MM.1S (cell line): ENCODE results near the gene NDUFS2.
"Not testable (repeated sequence)": the region's sequence is repeated elsewhere in the genome, so short reads cannot be mapped to it uniquely, and the experiment has no call there.

ENCODE experiments used
- DNase-seq: peaks from one replicate; pipeline ENCODE4 v3.0.0-alpha.2; 2015
- H2AFZ ChIP-seq: fragments of 300-600 bp; sonication (generic); 2 replicates; pipeline ENCODE4 v1.6.0; 2016; ENCODE audit warnings: antibody characterized with exemption, low read length
- H3F3A ChIP-seq: fragments of 300-600 bp; sonication (generic); 2 replicates; pipeline ENCODE4 v1.6.1; 2016; ENCODE audit warnings: mild to moderate bottlenecking, antibody characterized with exemption, low read length, moderate library complexity, mixed read lengths; ENCODE audit not compliant: insufficient read depth
- H3K27ac ChIP-seq: fragments of 300-600 bp; sonication (generic); 2 replicates; pipeline ENCODE4 v1.5.1; 2016; ENCODE audit warnings: mild to moderate bottlenecking, low read length
- H3K27me3 ChIP-seq: fragments of 300-600 bp; sonication (generic); replicated peaks from 2 replicates; pipeline ENCODE4 v1.6.0; 2016; ENCODE audit warnings: low read length; ENCODE audit not compliant: insufficient read depth
- H3K36me3 ChIP-seq: fragments of 300-600 bp; sonication (generic); replicated peaks from 2 replicates; pipeline ENCODE4 v1.6.1; 2016; ENCODE audit warnings: mild to moderate bottlenecking, low read length, mixed read lengths; ENCODE audit not compliant: insufficient read depth
- H3K4me1 ChIP-seq: fragments of 300-600 bp; sonication (generic); 2 replicates; pipeline ENCODE4 v1.6.1; 2016; ENCODE audit warnings: low read length, mixed read lengths
- H3K4me2 ChIP-seq: fragments of 300-600 bp; sonication (generic); 2 replicates; pipeline ENCODE4 v1.6.0; 2016; ENCODE audit warnings: low read depth, low read length
- H3K4me3 ChIP-seq: fragments of 300-600 bp; sonication (generic); 2 replicates; pipeline ENCODE4 v1.5.1; 2016; ENCODE audit warnings: low read length, mixed read lengths
- H3K79me2 ChIP-seq: fragments of 300-600 bp; sonication (generic); 2 replicates; pipeline ENCODE4 v1.6.1; 2016; ENCODE audit warnings: mixed run types, low read length, mixed read lengths
- H3K9ac ChIP-seq: fragments of 300-600 bp; sonication (generic); 2 replicates; pipeline ENCODE4 v1.6.1; 2016; ENCODE audit warnings: low read length, mixed read lengths
- H3K9me2 ChIP-seq: fragments of 300-600 bp; sonication (generic); replicated peaks from 2 replicates; pipeline ENCODE4 v1.6.1; 2016; ENCODE audit warnings: mild to moderate bottlenecking, low read length, mixed read lengths; ENCODE audit not compliant: insufficient read depth
- H3K9me3 ChIP-seq: fragments of 300-600 bp; sonication (generic); replicated peaks from 2 replicates; pipeline ENCODE4 v1.6.1; 2016; ENCODE audit warnings: mild to moderate bottlenecking, low read length, mixed read lengths; ENCODE audit not compliant: insufficient read depth
- H4K20me1 ChIP-seq: fragments of 300-600 bp; sonication (generic); 2 replicates; pipeline ENCODE4 v1.6.1; 2016; ENCODE audit warnings: mild to moderate bottlenecking, low read length, moderate library complexity, mixed read lengths; ENCODE audit not compliant: insufficient read depth
- CTCF ChIP-seq: fragments of 300-600 bp; sonication (generic); IDR thresholded peaks from 2 replicates; pipeline ENCODE4 v1.5.1; 2016; ENCODE audit warnings: antibody characterized with exemption, low read length, mixed read lengths
- EZH2 ChIP-seq: fragments of 300-600 bp; sonication (generic); optimal IDR thresholded peaks from 2 replicates; pipeline ENCODE3; 2017; ENCODE audit warnings: low read depth, mild to moderate bottlenecking, antibody characterized with exemption, low read length, mixed read lengths
- EZH2phosphoT487 ChIP-seq: fragments of 300-600 bp; sonication (generic); IDR thresholded peaks from 2 replicates; pipeline ENCODE4 v1.6.1; 2018; ENCODE audit warnings: antibody characterized with exemption, low read length

Gene NDUFS2

GRCh38 chr1:161220002-161220401 is 17.8 kb downstream of the NDUFS2 start:
- no peaks in the 10 kb centered on the region for H4K20me1 ChIP-seq
- H3K9ac ChIP-seq, result no peak overlapping the region
- H3K36me3 ChIP-seq, result no peaks in the 10 kb centered on the region
- peaks cover 30% of the 10 kb centered on the region for H3K4me1 ChIP-seq
- DNase-seq, result no peak
- H3K4me2 ChIP-seq, result no peak overlapping the region
- no peaks in the 10 kb centered on the region for H3K9me2 ChIP-seq
- no peak for TF ChIP-seq EZH2phosphoT487
- TF ChIP-seq CTCF, result no peak
- no peak for TF ChIP-seq EZH2
- H3F3A ChIP-seq, result peaks cover 29% of the 10 kb centered on the region
- H3K27me3 ChIP-seq, result no peaks in the 10 kb centered on the region
- no peaks in the 10 kb centered on the region for H3K9me3 ChIP-seq
- no peak overlapping the region for H2AFZ ChIP-seq
- no peaks in the 10 kb centered on the region for H3K79me2 ChIP-seq
- no peak overlapping the region for H3K4me3 ChIP-seq
- no peak overlapping the region for H3K27ac ChIP-seq

GRCh38 chr1:161222175-161223019 is 20.2 kb downstream of the NDUFS2 start:
- H3K27me3 ChIP-seq, result no peaks in the 10 kb centered on the region
- H3K9me3 ChIP-seq, result no peaks in the 10 kb centered on the region
- peaks cover 24% of the 10 kb centered on the region for H3K4me1 ChIP-seq
- H2AFZ ChIP-seq, result no peak overlapping the region
- peaks cover 22% of the 10 kb centered on the region for H3F3A ChIP-seq
- H3K36me3 ChIP-seq, result no peaks in the 10 kb centered on the region
- H3K4me2 ChIP-seq, result no peak overlapping the region
- H3K9me2 ChIP-seq, result no peaks in the 10 kb centered on the region
- no peak for DNase-seq
- no peak for TF ChIP-seq EZH2phosphoT487
- TF ChIP-seq EZH2, result no peak
- TF ChIP-seq CTCF, result no peak
- no peaks in the 10 kb centered on the region for H4K20me1 ChIP-seq
- H3K4me3 ChIP-seq, result no peak overlapping the region
- no peak overlapping the region for H3K9ac ChIP-seq
- H3K27ac ChIP-seq, result no peak overlapping the region
- peaks cover 14% of the 10 kb centered on the region for H3K79me2 ChIP-seq

- H3K27ac ChIP-seq, result no peak overlapping the region
- H3K9me3 ChIP-seq, result no peaks in the 10 kb centered on the region
- no peak for TF ChIP-seq EZH2phosphoT487
- no peak for TF ChIP-seq EZH2
- TF ChIP-seq CTCF, result no peak
- no peak for DNase-seq
- peaks cover 27% of the 10 kb centered on the region for H3K79me2 ChIP-seq
- no peak overlapping the region for H3K9ac ChIP-seq
- H3K4me1 ChIP-seq, result peaks cover 19% of the 10 kb centered on the region
- H4K20me1 ChIP-seq, result no peaks in the 10 kb centered on the region
- H3K9me2 ChIP-seq, result no peaks in the 10 kb centered on the region
- H2AFZ ChIP-seq, result no peak overlapping the region
- H3K27me3 ChIP-seq, result no peaks in the 10 kb centered on the region
- no peak overlapping the region for H3K4me3 ChIP-seq
- 0 out of 2 replicates have a peak, but pooled peaks cover 5% of the 10 kb centered on the region for H3K36me3 ChIP-seq
- H3K4me2 ChIP-seq, result no peak overlapping the region
- peaks cover 16% of the 10 kb centered on the region for H3F3A ChIP-seq
Observed at GRCh38 chr1:161223805-161224694, 21.9 kb downstream of the NDUFS2 start.

- H2AFZ ChIP-seq, H3K9ac ChIP-seq, H3K27me3 ChIP-seq, H3K4me3 ChIP-seq, H3K9me2 ChIP-seq, DNase-seq, H3K9me3 ChIP-seq, H3K36me3 ChIP-seq, H4K20me1 ChIP-seq, H3K4me2 ChIP-seq, H3K27ac ChIP-seq: not testable (repeated sequence)
- peaks cover 27% of the 10 kb centered on the region for H3K79me2 ChIP-seq
- H3F3A ChIP-seq, result peaks cover 16% of the 10 kb centered on the region
- peaks cover 19% of the 10 kb centered on the region for H3K4me1 ChIP-seq
Observed at GRCh38 chr1:161224695-161225087, 22.5 kb downstream of the NDUFS2 start.
